SW 1271 (cell line): ENCODE results near the gene CLDN18.

ENCODE experiments used
- DNase-seq, 2 experiments: peaks; one replicate each; lab custom pipeline; 2025; lab: John Stamatoyannopoulos, UW

Gene CLDN18

DNA sequence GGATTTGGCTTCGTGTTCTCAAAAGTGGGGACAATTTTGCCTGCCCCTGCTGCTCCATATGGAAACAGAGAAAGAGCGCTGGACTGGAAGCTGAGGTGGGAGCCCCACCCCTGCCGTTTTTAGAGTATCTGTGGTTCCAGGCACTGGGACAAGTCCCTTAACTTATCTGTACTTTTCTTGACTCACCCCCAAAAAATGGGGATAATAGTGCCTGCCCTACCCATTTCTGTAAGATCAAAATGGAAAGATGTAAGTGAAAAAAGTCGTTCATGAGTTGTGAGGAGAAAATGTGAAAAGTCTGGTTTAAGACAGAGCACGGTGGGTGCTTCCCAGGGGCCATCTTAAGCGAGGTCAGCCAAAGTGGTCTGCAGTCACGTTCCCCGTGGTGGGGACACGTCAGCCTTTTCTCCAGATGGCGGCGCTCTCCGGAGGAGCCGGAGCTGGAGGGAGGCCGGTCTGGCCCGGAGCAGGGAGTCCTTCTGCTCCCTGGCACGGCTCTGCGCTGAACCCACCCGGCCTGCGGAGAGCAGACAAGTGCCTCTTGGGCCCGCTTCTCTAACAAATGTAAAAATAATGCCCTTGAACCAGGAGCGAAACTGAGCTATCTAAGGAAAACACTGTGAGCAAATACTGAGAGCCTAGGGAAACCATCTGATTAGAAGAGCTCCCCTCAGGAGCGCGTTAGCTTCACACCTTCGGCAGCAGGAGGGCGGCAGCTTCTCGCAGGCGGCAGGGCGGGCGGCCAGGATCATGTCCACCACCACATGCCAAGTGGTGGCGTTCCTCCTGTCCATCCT lies at the start of gene CLDN18:
Gene CLDN18, plus strand, starts transcription at position 690 of the 797 bp plus-strand sequence. Its CDS starts 61 bp downstream, at position 751.
- DNase-seq, result no peak

DNA sequence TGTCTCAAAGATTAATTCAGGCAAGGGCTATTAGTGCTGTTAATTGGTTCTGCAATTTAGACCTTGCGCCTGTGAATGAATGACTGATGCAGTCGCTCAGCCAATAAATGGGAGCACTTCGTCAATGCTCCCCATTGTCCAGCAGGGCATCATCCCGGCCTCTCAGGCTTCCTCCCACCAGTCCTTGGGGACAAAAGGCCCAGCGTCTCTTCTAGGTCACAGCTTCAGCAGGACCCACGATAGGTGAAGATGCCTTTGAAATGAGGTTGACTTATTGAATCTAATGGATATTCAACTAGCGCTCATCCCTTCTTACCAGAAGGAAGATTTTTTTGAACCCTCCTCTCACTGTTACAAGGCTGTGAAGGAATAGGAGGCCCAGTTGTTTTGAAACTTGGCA lies 47.7 kb upstream of the CLDN18 start:
- DNase-seq, result no peak

DNA sequence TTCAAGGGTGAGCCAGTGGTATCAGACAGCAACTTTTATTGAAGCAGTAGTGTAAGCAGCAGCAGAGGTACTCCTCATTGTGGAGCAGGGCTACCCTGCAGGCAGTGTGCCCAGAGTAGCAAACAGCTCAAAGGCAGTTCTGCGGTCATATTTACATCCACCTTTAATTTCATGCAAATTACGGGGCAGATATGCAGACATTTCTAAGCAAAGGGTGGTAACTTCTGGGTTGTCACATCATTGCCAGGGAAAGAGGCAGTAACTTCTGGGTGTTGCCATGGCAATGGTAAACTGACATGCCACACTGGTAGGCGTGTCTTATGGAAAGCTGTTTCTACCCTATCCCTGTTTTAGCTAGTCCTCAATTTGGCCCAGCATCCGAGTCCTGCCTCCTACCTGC lies 46.5 kb upstream of the CLDN18 start:
- DNase-seq, result no peak

DNA sequence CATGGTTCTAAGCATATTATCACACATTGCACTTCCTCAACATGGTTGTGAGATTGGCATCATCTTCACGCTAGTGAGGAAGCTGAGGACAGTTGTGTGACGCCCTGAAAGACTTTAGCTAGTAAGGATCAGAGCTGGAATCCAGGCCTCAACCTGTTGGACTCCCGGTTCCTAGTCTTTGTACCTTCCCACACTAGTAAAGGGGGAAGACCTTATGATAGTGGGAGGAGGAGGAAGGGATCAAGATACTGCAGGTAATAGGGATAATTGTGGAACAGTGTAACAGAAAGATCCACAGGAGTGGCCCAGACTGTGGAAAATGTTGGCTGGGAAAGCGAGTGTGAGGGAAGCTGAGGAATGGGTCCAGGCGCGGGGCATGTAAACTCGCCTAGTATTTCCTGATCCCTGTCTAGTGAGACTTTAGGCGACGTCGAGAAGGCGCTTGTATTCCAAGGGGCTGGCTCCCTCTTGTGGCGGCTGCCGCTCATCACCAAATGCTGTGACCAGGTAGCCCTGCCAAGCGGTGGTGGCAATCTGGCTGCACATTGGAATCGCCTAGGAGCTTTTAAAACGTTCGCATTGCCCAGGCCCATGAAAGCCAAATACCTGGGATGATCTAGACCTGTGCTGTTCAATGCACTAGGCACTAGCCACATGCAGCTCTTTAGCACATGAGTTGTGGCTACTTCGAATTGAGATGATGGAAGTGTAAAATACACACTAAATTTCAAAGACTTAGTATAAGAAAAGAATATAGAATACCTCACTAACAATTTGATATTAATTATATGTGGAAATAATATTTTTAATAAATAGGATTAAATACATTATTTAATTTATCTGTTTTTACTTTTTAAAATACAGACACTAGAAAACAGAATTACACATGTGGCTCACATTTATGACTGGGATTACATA lies 38.8 kb upstream of the CLDN18 start:
- DNase-seq, result peak; percentile 19 to 53

DNA sequence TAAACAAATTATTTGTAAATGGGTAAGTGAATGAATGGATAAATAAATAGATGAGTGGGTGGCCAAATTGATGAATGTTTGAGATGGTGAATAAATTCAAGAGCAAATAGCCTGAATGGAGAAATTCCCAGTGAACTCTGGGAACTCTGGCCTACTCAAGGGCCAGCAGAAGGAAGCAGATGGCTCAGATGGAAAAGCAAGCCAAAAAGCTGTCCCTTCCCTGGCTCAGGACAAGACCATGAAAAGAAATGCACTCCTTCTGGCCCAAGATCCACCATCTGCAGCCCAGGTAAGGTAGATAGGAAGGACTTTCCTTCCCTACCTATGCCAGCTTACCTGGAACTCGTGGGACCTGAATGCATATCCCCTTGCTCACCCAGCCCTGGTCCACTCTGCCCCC lies 37.6 kb upstream of the CLDN18 start:
- no peak for DNase-seq

DNA sequence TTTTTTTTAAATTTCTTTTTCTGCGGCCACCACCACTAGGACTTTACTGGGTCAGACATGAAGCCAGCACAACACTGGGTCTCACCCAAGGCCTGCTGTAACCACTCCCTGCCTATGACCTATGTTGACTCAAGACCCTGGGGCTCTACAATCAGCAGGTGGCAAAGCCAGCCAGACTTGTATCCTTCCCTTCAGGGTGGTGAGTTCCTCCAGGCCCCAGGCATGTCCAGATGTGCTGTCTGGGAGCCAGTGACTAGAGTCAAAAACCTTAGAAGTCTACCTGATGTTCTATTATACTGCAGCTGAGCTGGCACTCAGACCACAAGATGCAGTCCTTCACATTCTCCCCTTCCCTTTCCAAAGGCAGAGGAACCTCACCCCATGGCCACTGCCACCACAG lies 31.6 kb upstream of the CLDN18 start:
- no peak for DNase-seq

DNA sequence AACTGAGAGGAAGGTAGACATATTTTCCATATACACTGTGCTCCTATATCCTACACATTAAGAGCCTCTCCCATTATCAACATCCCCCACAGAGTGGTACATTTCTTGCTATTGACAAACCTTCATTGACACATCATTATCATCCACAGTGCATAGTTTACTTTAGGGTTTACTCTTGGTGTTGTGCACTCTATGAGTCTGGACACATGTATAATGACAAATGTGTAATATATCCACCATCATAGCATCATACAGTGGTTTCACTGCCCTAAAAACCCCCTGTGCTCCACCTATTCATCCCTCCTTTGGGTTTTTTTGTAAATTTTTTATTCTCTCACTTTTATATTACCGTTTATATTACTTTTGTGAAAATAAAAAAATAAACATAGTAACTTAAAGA lies 22.2 kb upstream of the CLDN18 start:
- no peak for DNase-seq

DNA sequence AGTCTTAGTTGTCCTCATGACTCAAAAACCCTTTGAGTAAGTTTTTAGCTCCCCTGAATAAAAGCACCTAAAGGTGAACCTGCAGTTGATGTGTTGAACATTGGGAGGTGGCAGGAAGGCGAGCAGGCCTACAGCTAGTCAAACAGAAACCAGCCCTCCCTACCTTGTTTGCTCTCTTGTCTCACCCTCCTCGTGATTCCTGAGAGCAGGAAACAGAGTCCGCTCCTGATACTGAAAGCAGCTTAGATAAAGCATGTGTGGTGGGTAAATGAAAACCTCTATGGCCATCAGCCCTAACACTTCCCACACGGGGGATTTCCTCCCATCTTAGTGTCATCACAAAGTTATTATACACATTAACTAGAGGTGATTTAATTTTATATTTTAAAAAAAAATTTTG lies 21.8 kb upstream of the CLDN18 start:
- DNase-seq, result no peak

GRCh38 chr3:137988982-137989381 lies 21.0 kb upstream of the CLDN18 start:
- DNase-seq, result no peak

DNA sequence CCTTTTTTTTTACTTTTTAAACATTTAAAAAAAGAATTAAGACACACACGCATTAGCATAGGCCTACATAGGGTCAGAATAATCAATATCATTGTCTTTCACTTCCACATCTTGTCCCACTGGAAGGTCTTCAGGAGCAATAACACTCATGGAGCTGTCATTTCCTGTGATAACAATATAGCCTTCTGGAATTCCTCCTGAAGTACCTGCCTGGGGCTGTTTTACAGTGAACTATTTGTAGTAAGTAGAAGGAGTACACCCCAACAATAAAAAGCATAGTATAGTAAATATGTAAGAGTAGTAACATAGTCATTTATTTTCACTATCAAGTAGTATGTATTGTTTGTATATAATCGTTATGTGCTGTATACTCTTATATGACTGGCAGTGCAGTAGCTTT lies 19.5 kb upstream of the CLDN18 start:
- no peak for DNase-seq

GRCh38 chr3:137992592-137992991 lies 17.4 kb upstream of the CLDN18 start:
- DNase-seq, result no peak

GRCh38 chr3:137998121-137999042 lies 11.6 kb upstream of the CLDN18 start:
- no peak for DNase-seq

DNA sequence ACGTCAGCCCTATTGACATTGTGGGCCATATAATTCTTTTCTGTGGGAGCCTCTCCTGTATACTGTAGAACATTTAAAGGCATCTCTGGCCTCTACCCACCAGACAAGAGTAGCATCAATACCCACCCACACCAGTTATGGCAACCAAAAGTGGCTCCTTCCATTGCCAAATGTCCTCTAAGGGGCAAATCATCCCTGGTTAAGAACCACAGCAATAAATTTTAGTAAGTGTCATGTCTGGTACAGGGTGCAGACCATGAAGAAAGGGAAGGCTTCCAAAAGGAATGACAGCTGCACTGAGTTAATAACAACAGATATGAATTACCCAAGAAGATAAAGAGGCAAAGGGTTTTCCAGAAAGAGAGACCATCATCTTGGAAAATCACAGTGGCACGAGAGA lies 6.9 kb upstream of the CLDN18 start:
- DNase-seq, result no peak

DNA sequence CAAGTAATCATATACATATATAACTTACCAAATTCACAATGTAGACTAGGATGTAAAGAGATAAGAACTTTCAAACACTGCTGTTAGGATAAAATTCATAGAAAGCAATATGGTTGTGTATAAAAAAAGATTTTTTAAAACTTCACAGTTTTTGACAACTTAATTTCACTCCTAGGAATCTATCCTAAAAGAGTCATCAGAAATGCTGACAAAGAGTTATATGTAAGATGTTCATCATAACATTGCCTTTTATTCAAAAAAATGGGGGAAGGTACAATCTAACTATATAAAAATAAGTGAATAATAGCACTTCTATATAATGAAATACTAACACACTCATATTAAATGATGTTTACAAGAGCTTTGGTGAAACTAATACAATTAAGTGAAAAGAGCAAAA lies 4.3 kb upstream of the CLDN18 start:
- DNase-seq, result no peak

- no peak for DNase-seq
These were observed 2.1 kb upstream of the CLDN18 start for GRCh38 chr3:138007898-138008297.

- DNase-seq, result no peak
These were observed 267 bp downstream of the CLDN18 start for GRCh38 chr3:138010273-138010590.

- no peak for DNase-seq
These were observed 1.8 kb downstream of the CLDN18 start for GRCh38 chr3:138011722-138012121.

GRCh38 chr3:138012526-138012925 lies 2.6 kb downstream of the CLDN18 start:
- DNase-seq, result no peak

- no peak for DNase-seq
These were observed 6.1 kb downstream of the CLDN18 start for GRCh38 chr3:138016065-138016464.

DNA sequence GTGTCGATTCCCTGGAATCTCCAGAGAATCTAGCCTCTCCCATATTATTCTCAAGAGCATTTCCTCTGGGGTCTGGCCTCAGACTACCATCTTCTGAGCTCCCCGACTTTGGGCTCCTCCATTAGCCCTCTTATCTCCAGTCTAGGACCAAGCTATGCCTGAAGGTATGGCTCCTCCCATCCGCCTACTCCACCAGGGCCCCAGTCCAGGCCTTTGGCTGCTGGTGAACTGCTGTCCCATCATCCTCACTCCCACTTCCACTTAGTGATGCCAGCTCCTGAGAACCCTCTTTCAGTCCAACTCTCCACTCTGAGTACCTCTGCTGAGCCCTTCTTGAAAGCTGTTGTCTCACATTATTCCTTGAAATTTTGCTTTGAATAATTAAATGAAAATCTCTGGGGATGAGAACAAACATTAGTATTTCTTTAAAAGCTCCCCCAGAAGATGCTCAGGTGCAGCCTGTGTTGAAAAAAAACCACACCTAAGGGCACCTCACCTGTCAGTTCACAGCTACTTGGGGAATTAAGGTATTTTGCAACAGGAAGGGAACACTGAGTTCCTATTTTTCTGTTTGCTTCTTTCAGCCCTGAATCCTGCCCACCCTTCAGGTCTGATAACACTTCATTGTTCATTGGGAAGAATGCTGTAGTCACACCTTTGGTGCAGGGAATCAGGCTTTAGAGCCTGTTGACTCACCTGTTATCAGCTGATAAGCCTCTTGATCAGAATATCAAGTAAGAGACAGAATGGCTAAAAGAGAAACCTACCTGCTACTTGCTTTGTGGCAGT lies 9.5 kb downstream of the CLDN18 start:
- no peak for DNase-seq

DNA sequence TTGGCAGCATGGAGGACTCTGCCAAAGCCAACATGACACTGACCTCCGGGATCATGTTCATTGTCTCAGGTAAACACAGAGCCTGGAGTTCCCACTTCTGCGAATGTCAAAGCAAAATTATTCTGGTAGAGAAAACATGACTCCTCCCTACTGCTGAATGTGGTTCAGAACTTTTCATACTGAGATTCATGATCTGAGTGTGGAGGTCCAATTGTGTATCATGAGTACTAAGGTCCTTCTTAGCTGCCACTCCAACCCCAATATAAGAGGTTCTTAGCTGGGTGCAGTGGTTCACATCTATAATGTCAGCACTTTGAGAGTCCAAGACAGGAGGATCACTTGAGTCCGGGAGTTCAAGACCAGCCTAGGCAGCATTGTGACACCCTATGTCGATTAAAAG lies 13.8 kb downstream of the CLDN18 start:
- no peak for DNase-seq
